ENCODE measurements around the gene RHBDF2.

GRCh38 chr17:76491271-76492122 lies 9.7 kb downstream of the RHBDF2 start:
- TF ChIP-seq, protein P1, sequence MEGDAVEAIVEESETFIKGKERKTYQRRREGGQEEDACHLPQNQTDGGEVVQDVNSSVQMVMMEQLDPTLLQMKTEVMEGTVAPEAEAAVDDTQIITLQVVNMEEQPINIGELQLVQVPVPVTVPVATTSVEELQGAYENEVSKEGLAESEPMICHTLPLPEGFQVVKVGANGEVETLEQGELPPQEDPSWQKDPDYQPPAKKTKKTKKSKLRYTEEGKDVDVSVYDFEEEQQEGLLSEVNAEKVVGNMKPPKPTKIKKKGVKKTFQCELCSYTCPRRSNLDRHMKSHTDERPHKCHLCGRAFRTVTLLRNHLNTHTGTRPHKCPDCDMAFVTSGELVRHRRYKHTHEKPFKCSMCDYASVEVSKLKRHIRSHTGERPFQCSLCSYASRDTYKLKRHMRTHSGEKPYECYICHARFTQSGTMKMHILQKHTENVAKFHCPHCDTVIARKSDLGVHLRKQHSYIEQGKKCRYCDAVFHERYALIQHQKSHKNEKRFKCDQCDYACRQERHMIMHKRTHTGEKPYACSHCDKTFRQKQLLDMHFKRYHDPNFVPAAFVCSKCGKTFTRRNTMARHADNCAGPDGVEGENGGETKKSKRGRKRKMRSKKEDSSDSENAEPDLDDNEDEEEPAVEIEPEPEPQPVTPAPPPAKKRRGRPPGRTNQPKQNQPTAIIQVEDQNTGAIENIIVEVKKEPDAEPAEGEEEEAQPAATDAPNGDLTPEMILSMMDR (conservative IDR thresholded peaks at IDR 0.05; ENCODE audit: low read length), result 0 out of 2 replicates have a peak, but pooled peaks have one; percentile 31
- no peak for TF ChIP-seq EZH2phosphoT487 (IDR thresholded peaks at IDR 0.05; ENCODE audit: borderline replicate concordance, low read depth, low read length)
